Thymus (tissue), 11 donors: ENCODE measurements around the gene DMBX1. TPM values are rescaled to one million over a fixed set of nuclear protein-coding genes. Genes with fewer than 3 reads are reported as not detected.

Experiments used
- DNase-seq, 9 donors: peaks; one replicate each; pipeline ENCODE4 v3.0.0-alpha.2; 2013; ENCODE audit warnings: low spot score in 9 of 9, low read depth in 6 of 9, missing footprints in 1 of 9
- H3K27ac ChIP-seq, 2 donors: one replicate each; pipeline ENCODE4 v1.5.1; 2013; ENCODE audit warnings: control low read depth in 1 of 2, low read depth in 1 of 2, low read length in 1 of 2, mild to moderate bottlenecking in 1 of 2, moderate library complexity in 1 of 2
- H3K27me3 ChIP-seq, 2 donors: one replicate each; pipeline ENCODE4 v1.5.1; 2013; ENCODE audit warnings: low read length in 1 of 2; ENCODE audit not compliant: control insufficient read depth in 2 of 2, insufficient read depth in 1 of 2
- H3K36me3 ChIP-seq, 2 donors: one replicate each; pipeline ENCODE4 v1.5.1; 2013; ENCODE audit warnings: low read length in 1 of 2, mild to moderate bottlenecking in 1 of 2, moderate library complexity in 1 of 2; ENCODE audit not compliant: control insufficient read depth in 2 of 2, insufficient read depth in 2 of 2
- H3K4me1 ChIP-seq, 2 donors: one replicate each; pipeline ENCODE4 v1.5.1; 2013; ENCODE audit warnings: low read length in 2 of 2; ENCODE audit not compliant: control insufficient read depth in 2 of 2, insufficient read depth in 2 of 2
- H3K4me3 ChIP-seq, 2 donors: one replicate each; pipeline ENCODE4 v1.5.1; 2013; ENCODE audit warnings: low read length in 2 of 2, control low read depth in 1 of 2, mild to moderate bottlenecking in 1 of 2
- H3K9me3 ChIP-seq, 2 donors: one replicate each; pipeline ENCODE4 v1.5.1; 2013; ENCODE audit warnings: low read length in 1 of 2, mild to moderate bottlenecking in 1 of 2; ENCODE audit not compliant: control insufficient read depth in 2 of 2, insufficient read depth in 1 of 2
- WGBS: extraction: QIAGEN DNeasy Blood & Tissue Kit; methylation state at CpG from one replicate; pipeline ENCODE4 v1.1.7; 2013; 5-methylcytosine and 5-hydroxymethylcytosine counted together
- polyA plus RNA-seq: library from polyadenylated mRNA; stranded (reverse); fragments of 200-250 nt; gene quantifications from one replicate; pipeline ENCODE4 v1.2.3, GENCODE V29; 2013
- total RNA-seq: library from RNA; stranded (reverse); fragments of 120-200 nt; gene quantifications from one replicate; pipeline ENCODE4 v1.2.4, GENCODE V29; 2013
- donor health status: healthy.

DMBX1 gene
- total and polyA plus RNA-seq, 2 donors, result 0.05 to 0.21 TPM

GRCh38 chr1:46506470-46507219, 17.0 kb downstream of the DMBX1 start:
- H3K9me3 ChIP-seq, result no peaks in the 10 kb centered on the region
- DNase-seq, result no peak
- WGBS, result 91% methylated on average over 17 of the region's 17 CpGs
- H3K27ac ChIP-seq, result no peak overlapping the region
- no peaks in the 10 kb centered on the region for H3K36me3 ChIP-seq
- no peaks in the 10 kb centered on the region for H3K4me1 ChIP-seq
- H3K4me3 ChIP-seq, result no peak overlapping the region
- H3K27me3 ChIP-seq, result peaks cover 4 to 37% of the 10 kb centered on the region in 2 donors

GRCh38 chr1:46508757-46509156, 19.1 kb downstream of the DMBX1 start:
- H3K27ac ChIP-seq, result no peak overlapping the region
- WGBS, result 93% methylated on average over 5 of the region's 5 CpGs
- DNase-seq, result no peak
- no peaks in the 10 kb centered on the region for H3K9me3 ChIP-seq
- no peaks in the 10 kb centered on the region for H3K4me1 ChIP-seq
- no peak overlapping the region for H3K4me3 ChIP-seq
- H3K36me3 ChIP-seq, result no peaks in the 10 kb centered on the region
- peaks cover 0 to 45% of the 10 kb centered on the region in 2 donors for H3K27me3 ChIP-seq

GRCh38 chr1:46510341-46510997, 20.8 kb downstream of the DMBX1 start:
- Histone ChIP-seq H3K4me1 (no peaks in the 10 kb centered on the region), H3K27ac (no peak overlapping the region), H3K9me3 (no peaks in the 10 kb centered on the region), H3K4me3 (no peak overlapping the region), H3K27me3 (peaks cover 0 to 58% of the 10 kb centered on the region in 2 donors), H3K36me3 (no peaks in the 10 kb centered on the region)
- 96% methylated on average over 19 of the region's 19 CpGs for WGBS
- no peak for DNase-seq

- peaks cover 0 to 63% of the 10 kb centered on the region in 2 donors for H3K27me3 ChIP-seq
- DNase-seq, result no peak
- no peak overlapping the region for H3K27ac ChIP-seq
- H3K36me3 ChIP-seq, result no peaks in the 10 kb centered on the region
- H3K4me3 ChIP-seq, result no peak overlapping the region
- no peaks in the 10 kb centered on the region for H3K9me3 ChIP-seq
- no peaks in the 10 kb centered on the region for H3K4me1 ChIP-seq
- WGBS, result 92% methylated on average over 8 of the region's 8 CpGs
Measured at GRCh38 chr1:46510998-46511365, 21.3 kb downstream of the DMBX1 start.

- no peak for DNase-seq
- WGBS, result 88% methylated on average over 23 of the region's 23 CpGs
- Histone ChIP-seq H3K36me3 (no peaks in the 10 kb centered on the region), H3K9me3 (no peaks in the 10 kb centered on the region), H3K4me1 (peaks cover 3 to 5% of the 10 kb centered on the region in 2 donors), H3K27ac (no peak overlapping the region), H3K27me3 (peaks cover 0 to 69% of the 10 kb centered on the region in 2 donors), H3K4me3 (no peak overlapping the region)
Measured at GRCh38 chr1:46512135-46512791, 22.6 kb downstream of the DMBX1 start.

DNA sequence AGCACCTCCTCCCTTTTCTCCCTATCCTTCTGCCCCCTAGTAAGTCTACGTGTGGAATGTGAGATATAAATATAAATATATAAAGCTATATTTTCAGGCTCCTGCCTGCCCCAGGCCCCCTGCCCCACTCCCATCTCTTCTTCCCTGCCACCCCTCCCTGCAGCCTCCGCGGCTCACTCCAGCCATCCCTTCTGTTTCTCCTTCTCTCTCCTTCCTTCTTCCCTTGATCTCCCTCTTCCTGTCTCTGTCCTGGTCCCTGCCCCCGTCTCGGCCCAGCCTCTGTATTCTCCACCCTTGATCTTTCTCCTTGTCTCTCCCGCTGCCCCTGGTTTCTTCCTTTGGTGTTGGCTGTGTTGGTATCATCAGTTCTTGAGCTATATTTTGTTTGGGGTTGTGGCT, 23.2 kb downstream of the DMBX1 start:
- DNase-seq, result no peak
- Histone ChIP-seq H3K9me3 (no peaks in the 10 kb centered on the region), H3K36me3 (no peaks in the 10 kb centered on the region), H3K27me3 (peaks cover 0 to 73% of the 10 kb centered on the region in 2 donors), H3K27ac (no peak overlapping the region), H3K4me3 (no peak overlapping the region), H3K4me1 (peaks cover 3 to 5% of the 10 kb centered on the region in 2 donors)
- WGBS, result 59% methylated on average over 6 of the region's 6 CpGs

GRCh38 chr1:46513536-46513935, 23.9 kb downstream of the DMBX1 start:
- no peak for DNase-seq
- H3K4me3 ChIP-seq, result no peak overlapping the region
- 77% methylated on average over 5 of the region's 5 CpGs for WGBS
- H3K4me1 ChIP-seq, result peaks cover 3 to 5% of the 10 kb centered on the region in 2 donors
- no peaks in the 10 kb centered on the region for H3K9me3 ChIP-seq
- H3K27ac ChIP-seq, result no peak overlapping the region
- H3K27me3 ChIP-seq, result peaks cover 0 to 74% of the 10 kb centered on the region in 2 donors
- no peaks in the 10 kb centered on the region for H3K36me3 ChIP-seq

DNA sequence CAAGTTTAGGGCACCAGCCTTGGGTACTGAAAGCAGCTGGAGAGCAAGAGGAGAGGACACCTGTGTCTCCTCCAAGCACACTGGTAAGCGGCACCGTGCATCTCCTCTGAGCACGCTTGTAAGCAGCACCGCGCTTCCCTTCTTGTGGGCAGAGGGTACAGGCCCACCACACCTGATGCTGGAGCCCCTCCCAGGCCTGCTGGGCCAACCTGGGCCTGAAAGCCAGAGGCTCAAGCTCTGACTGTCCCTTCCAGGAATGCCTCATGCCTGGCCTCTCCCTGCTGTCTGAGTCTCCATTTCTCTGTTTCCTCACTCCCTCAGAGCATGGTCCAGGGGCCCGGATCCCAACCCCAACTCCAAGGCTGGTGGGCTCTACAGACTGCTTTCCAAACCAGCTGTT, 25.9 kb downstream of the DMBX1 start:
- Histone ChIP-seq H3K9me3 (no peaks in the 10 kb centered on the region), H3K36me3 (no peaks in the 10 kb centered on the region), H3K4me1 (peaks cover 3 to 5% of the 10 kb centered on the region in 2 donors), H3K4me3 (no peak overlapping the region), H3K27me3 (peaks cover 0 to 90% of the 10 kb centered on the region in 2 donors), H3K27ac (no peak overlapping the region)
- 65% methylated on average over 6 of the region's 6 CpGs for WGBS
- DNase-seq, result no peak
